Right lobe of liver (tissue), 6 donors: ENCODE results near the gene LTBP1. TPM values are rescaled to one million over a fixed set of nuclear protein-coding genes. Genes with fewer than 3 reads are reported as not detected.

Source experiments
- ATAC-seq, 4 donors: fragments of 200-7000 bp; cut with Tn5 transposase; one replicate each; pipeline ENCODE4 v1.9.1; 2020; ENCODE audit warnings: mild to moderate bottlenecking in 4 of 4, moderate library complexity in 4 of 4
- DNase-seq, 3 donors: peaks; one replicate each; pipeline ENCODE4 v3.0.0-alpha.2; 2020
- H3K27ac ChIP-seq, 3 donors: fragments of 200-600 bp; one replicate each; pipeline ENCODE4 v1.8.0; 2022
- H3K27me3 ChIP-seq, 2 donors: fragments of 200-600 bp; one replicate each; pipeline ENCODE4 v1.8.0; 2022
- H3K36me3 ChIP-seq, 4 donors: fragments of 200-600 bp; sonication (generic) in 1 of 4; one replicate each; pipeline versions ENCODE4 v1.5.1 to v1.8.0; 2017 to 2022; ENCODE audit warnings: control low read depth in 1 of 4
- H3K4me1 ChIP-seq, 4 donors: fragments of 200-600 bp; sonication (generic) in 1 of 4; one replicate each; pipeline versions ENCODE4 v1.5.1 to v1.8.0; 2017 to 2022; ENCODE audit warnings: control low read depth in 1 of 4
- H3K4me3 ChIP-seq, 3 donors: fragments of 200-600 bp; one replicate each; pipeline ENCODE4 v1.8.0; 2022
- H3K9me3 ChIP-seq, 4 donors: fragments of 200-600 bp; sonication (generic) in 1 of 4; one replicate each; pipeline versions ENCODE4 v1.5.1 to v1.8.0; 2017 to 2022; ENCODE audit warnings: control low read depth in 1 of 4
- CTCF ChIP-seq, 4 donors: fragments of 200-600 bp in 3 of 4; fragments of 450-650 bp in 1 of 4; IDR thresholded peaks; one replicate each; pipeline versions ENCODE4 v1.5.1 to v1.8.0; 2016 to 2022; ENCODE audit warnings: antibody characterized with exemption in 4 of 4, mild to moderate bottlenecking in 2 of 4
- POLR2A ChIP-seq: fragments of 450-650 bp; IDR thresholded peaks from one replicate; pipeline ENCODE4 v1.6.1; 2017; ENCODE audit warnings: antibody characterized with exemption, mild to moderate bottlenecking
- WGBS: methylation state at CpG from one replicate; pipeline ENCODE4 v1.1.6; 2018; ENCODE audit warnings: low coverage, low lambda C conversion rate; ENCODE audit not compliant: insufficient coverage; ENCODE audit errors: missing lambda C conversion rate; 5-methylcytosine and 5-hydroxymethylcytosine counted together
- intact Hi-C, 2 donors: fragments of 100-400 bp; cut with DNase I; formaldehyde crosslinking; loops; one replicate each; pipeline versions ENCODE4 v1.11.2 to v1.14.1; 2022
- total RNA-seq, 6 experiments: library from RNA; depleted of rRNA in 2 of 6; stranded (reverse); fragments of >200 nt in 2 of 6; fragmentation: NEBNext Ultra II Directional in 3 of 6; extraction: Animal tissue kit (Norgen Biotek cat#: 25700) in 3 of 6; gene quantifications; one replicate each; pipeline versions ENCODE4 v1.1.0 to v1.2.4, GENCODE V29; 2016 to 2023
- donor health status: DM: no; HTN: yes; CAD: no.
- donor health status: DM: no; HTN: no; CAD: no.
- donor health status: DM: no; HTN: no; CAD: no.
- donor health status: DM: no; HTN: yes; CAD: no.
- donor health status: DM: no; HTN: yes; CAD: no.

The LTBP1 gene
- total RNA-seq, 6 experiments from 2014 or later = 5.4 to 14.2 (median 9.1) TPM

- Histone ChIP-seq H3K9me3 (no peaks in the 10 kb centered on the region), H3K36me3 (no peaks in the 10 kb centered on the region), H3K27ac (no peak overlapping the region), H3K27me3 (no peaks in the 10 kb centered on the region), H3K4me3 (no peak overlapping the region), H3K4me1 (no peaks in the 10 kb centered on the region)
- peak; percentile 52 to 89 (median 79) for ATAC-seq
- peak; percentile 62 to 73 (median 70) for DNase-seq
- intact Hi-C loops = no loop called here
- WGBS = 65% methylated on average over 3 of the region's 3 CpGs
- no peak for TF ChIP-seq CTCF (IDR thresholded peaks at IDR 0.05)
- no peak for TF ChIP-seq POLR2A
These were observed 480.0 kb downstream of the LTBP1 start for GRCh38 chr2:33426666-33427231.

GRCh38 chr2:33430077-33430476 lies 483.3 kb downstream of the LTBP1 start:
- DNase-seq (no peak), ATAC-seq (no peak)
- no peaks in the 10 kb centered on the region for H3K9me3 ChIP-seq
- 55% methylated on average over 3 of the region's 3 CpGs for WGBS
- H3K27ac ChIP-seq = no peak overlapping the region
- no peak overlapping the region for H3K4me3 ChIP-seq
- no peaks in the 10 kb centered on the region for H3K4me1 ChIP-seq
- TF ChIP-seq CTCF (IDR thresholded peaks at IDR 0.05) = no peak
- no peak for TF ChIP-seq POLR2A
- H3K27me3 ChIP-seq = no peaks in the 10 kb centered on the region
- intact Hi-C loops = no loop called here
- H3K36me3 ChIP-seq = no peaks in the 10 kb centered on the region

DNA sequence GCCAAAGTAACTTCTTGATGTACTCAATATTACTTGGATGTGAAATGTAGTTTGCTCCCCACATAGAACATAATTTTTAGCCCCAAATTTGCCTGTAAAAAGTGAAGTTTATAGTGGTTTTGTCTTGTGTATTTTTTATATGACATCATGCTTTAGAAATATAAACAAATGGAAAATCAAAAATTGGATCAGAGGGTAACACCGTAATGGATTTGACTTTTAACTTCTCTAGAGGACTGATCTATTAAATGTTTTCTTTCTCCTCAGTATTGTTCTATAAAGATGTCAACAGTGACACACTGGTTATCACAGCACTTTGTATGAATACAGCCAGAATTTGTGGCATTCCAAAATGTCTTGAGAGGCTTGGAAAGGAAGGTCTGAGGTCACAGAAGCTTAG lies 484.1 kb downstream of the LTBP1 start:
- no peaks in the 10 kb centered on the region for H3K27me3 ChIP-seq
- H3K36me3 ChIP-seq = no peaks in the 10 kb centered on the region
- ATAC-seq = no peak
- H3K9me3 ChIP-seq = no peaks in the 10 kb centered on the region
- intact Hi-C loops = no loop called here
- 60% methylated on average over 1 of the region's 1 CpG for WGBS
- no peaks in the 10 kb centered on the region for H3K4me1 ChIP-seq
- no peak for DNase-seq
- TF ChIP-seq POLR2A (no peak), CTCF (IDR thresholded peaks at IDR 0.05) (no peak)
- no peak overlapping the region for H3K4me3 ChIP-seq
- H3K27ac ChIP-seq = no peak overlapping the region

GRCh38 chr2:33432871-33433270 lies 486.1 kb downstream of the LTBP1 start:
- ATAC-seq = no peak
- Histone ChIP-seq H3K36me3 (no peaks in the 10 kb centered on the region), H3K27ac (no peak overlapping the region), H3K4me1 (no peaks in the 10 kb centered on the region), H3K27me3 (no peaks in the 10 kb centered on the region), H3K4me3 (no peak overlapping the region), H3K9me3 (no peaks in the 10 kb centered on the region)
- WGBS = 78% methylated on average over 2 of the region's 2 CpGs
- DNase-seq = no peak
- intact Hi-C loops = no loop called here
- no peak for TF ChIP-seq CTCF (IDR thresholded peaks at IDR 0.05)
- TF ChIP-seq POLR2A = no peak
